ENCODE data around the gene MICOS13.

Gene MICOS13

GRCh38 chr19:5635427-5635826, 44.9 kb downstream of the MICOS13 start:
- H3K36me3 ChIP-seq (replicated peaks in 1 of 2; ENCODE audit: control insufficient read depth in 2 of 2, insufficient read depth in 2 of 2, low read length in 2 of 2) = peaks cover 6 to 86% of the 10 kb centered on the region in 2 donors
- no peak for DNase-seq (ENCODE audit: low spot score)
- H2BK120ac ChIP-seq (ENCODE audit: low read depth, low read length) = no peak overlapping the region

GRCh38 chr19:5632657-5633056, 47.7 kb downstream of the MICOS13 start:
- Histone ChIP-seq H3K9me3 (replicated peaks in 1 of 2; ENCODE audit: control insufficient read depth in 2 of 2, insufficient read depth in 1 of 2, low read depth in 1 of 2, low read length in 2 of 2) (no peaks in the 10 kb centered on the region), H2AFZ (ENCODE audit: low read length) (no peak overlapping the region), H2BK12ac (ENCODE audit: low read length) (no peak overlapping the region), H2BK15ac (ENCODE audit: low read length) (no peak overlapping the region), H4K91ac (ENCODE audit: low read depth, low read length, poor library complexity) (peak overlapping the region; percentile 57), H3K79me1 (ENCODE audit: low read depth, low read length) (peaks cover 8% of the 10 kb centered on the region), H3K4ac (ENCODE audit: low read length) (no peak overlapping the region), H2BK120ac (ENCODE audit: low read depth, low read length) (no peak overlapping the region), H4K8ac (ENCODE audit: low read depth, low read length) (no peak overlapping the region), H3K27me3 (ENCODE audit: control insufficient read depth in 3 of 3, insufficient read depth in 3 of 3, low read depth in 1 of 3, low read length in 3 of 3) (no peaks in the 10 kb centered on the region), H2AK5ac (ENCODE audit: low read depth, low read length) (no peak overlapping the region), H3K23ac (ENCODE audit: low read depth, low read length, poor library complexity) (no peak overlapping the region), H2BK5ac (ENCODE audit: low read length) (no peak overlapping the region), H3K36me3 (replicated peaks in 1 of 2; ENCODE audit: control insufficient read depth in 2 of 2, insufficient read depth in 2 of 2, low read length in 2 of 2) (peaks cover 15 to 90% of the 10 kb centered on the region in 2 donors), H3K9ac (ENCODE audit: low read depth, low read length, poor library complexity) (no peak overlapping the region), H3K18ac (ENCODE audit: low read length) (no peak overlapping the region), H3K14ac (ENCODE audit: low read length) (no peak overlapping the region), H3K27ac (replicated peaks; ENCODE audit: low read length) (no peak overlapping the region), H3K4me1 (ENCODE audit: control insufficient read depth in 2 of 2, insufficient read depth in 1 of 2, low read depth in 1 of 2, low read length in 2 of 2) (peaks cover 0 to 1% of the 10 kb centered on the region in 2 donors), H3K4me2 (ENCODE audit: insufficient read depth, low read length, poor library complexity, severe bottlenecking) (no peak overlapping the region), H3K4me3 (ENCODE audit: low read length in 2 of 2) (no peak overlapping the region)
- DNase-seq (ENCODE audit: low spot score) = no peak
- WGBS, 2 donors (ENCODE audit: extremely low coverage in 2 of 2, insufficient read length in 2 of 2, insufficient replicate concordance in 1 of 2) = no CpG with 5 or more reads among the region's 5 CpGs

More at GRCh38 chr19:5635427-5635826, 44.9 kb downstream of the MICOS13 start:
- Histone ChIP-seq H2BK15ac (ENCODE audit: low read length) (no peak overlapping the region), H2AK5ac (ENCODE audit: low read depth, low read length) (no peak overlapping the region), H2AFZ (ENCODE audit: low read length) (no peak overlapping the region), H2BK5ac (ENCODE audit: low read length) (no peak overlapping the region), H3K23ac (ENCODE audit: low read depth, low read length, poor library complexity) (no peak overlapping the region), H3K9ac (ENCODE audit: low read depth, low read length, poor library complexity) (no peak overlapping the region), H3K27ac (replicated peaks; ENCODE audit: low read length) (no peak overlapping the region), H3K9me3 (replicated peaks in 1 of 2; ENCODE audit: control insufficient read depth in 2 of 2, insufficient read depth in 1 of 2, low read depth in 1 of 2, low read length in 2 of 2) (no peaks in the 10 kb centered on the region), H3K4me1 (ENCODE audit: control insufficient read depth in 2 of 2, insufficient read depth in 1 of 2, low read depth in 1 of 2, low read length in 2 of 2) (peaks cover 0 to 1% of the 10 kb centered on the region in 2 donors), H3K18ac (ENCODE audit: low read length) (no peak overlapping the region), H3K4me2 (ENCODE audit: insufficient read depth, low read length, poor library complexity, severe bottlenecking) (no peak overlapping the region), H2BK12ac (ENCODE audit: low read length) (no peak overlapping the region), H4K91ac (ENCODE audit: low read depth, low read length, poor library complexity) (no peak overlapping the region), H4K8ac (ENCODE audit: low read depth, low read length) (no peak overlapping the region), H3K79me1 (ENCODE audit: low read depth, low read length) (peaks cover 8% of the 10 kb centered on the region), H3K27me3 (ENCODE audit: control insufficient read depth in 3 of 3, insufficient read depth in 3 of 3, low read depth in 1 of 3, low read length in 3 of 3) (no peaks in the 10 kb centered on the region), H3K4ac (ENCODE audit: low read length) (no peak overlapping the region), H3K4me3 (ENCODE audit: low read length in 2 of 2) (no peak overlapping the region), H3K14ac (ENCODE audit: low read length) (no peak overlapping the region)
- no CpG with 5 or more reads among the region's 6 CpGs for WGBS, 2 donors (ENCODE audit: extremely low coverage in 2 of 2, insufficient read length in 2 of 2, insufficient replicate concordance in 1 of 2)

DNA sequence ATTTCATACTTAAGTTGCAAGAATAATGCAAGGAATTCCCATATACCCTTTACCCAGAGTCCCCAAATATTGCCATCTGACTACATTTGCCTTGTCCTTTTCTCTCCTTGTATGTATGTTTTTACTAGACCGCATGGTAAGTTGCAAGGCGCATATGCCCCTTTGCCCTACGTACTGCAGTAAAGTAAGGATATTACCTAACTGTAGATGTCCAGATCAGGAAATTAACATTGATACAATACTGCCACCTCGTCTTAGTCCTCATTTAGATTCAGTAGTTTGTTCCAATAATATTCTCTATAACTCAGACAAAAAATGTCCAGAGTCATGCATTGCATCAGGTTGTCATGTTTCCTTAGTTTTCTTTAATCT, 48.1 kb downstream of the MICOS13 start:
- Histone ChIP-seq H3K36me3 (replicated peaks in 1 of 2; ENCODE audit: control insufficient read depth in 2 of 2, insufficient read depth in 2 of 2, low read length in 2 of 2) (peaks cover 19 to 90% of the 10 kb centered on the region in 2 donors), H3K23ac (ENCODE audit: low read depth, low read length, poor library complexity) (no peak overlapping the region), H3K4ac (ENCODE audit: low read length) (no peak overlapping the region), H3K9me3 (replicated peaks in 1 of 2; ENCODE audit: control insufficient read depth in 2 of 2, insufficient read depth in 1 of 2, low read depth in 1 of 2, low read length in 2 of 2) (no peaks in the 10 kb centered on the region), H2AK5ac (ENCODE audit: low read depth, low read length) (no peak overlapping the region), H2BK12ac (ENCODE audit: low read length) (no peak overlapping the region), H3K14ac (ENCODE audit: low read length) (no peak overlapping the region), H4K8ac (ENCODE audit: low read depth, low read length) (no peak overlapping the region), H2BK15ac (ENCODE audit: low read length) (no peak overlapping the region), H3K27me3 (ENCODE audit: control insufficient read depth in 3 of 3, insufficient read depth in 3 of 3, low read depth in 1 of 3, low read length in 3 of 3) (no peaks in the 10 kb centered on the region), H2BK120ac (ENCODE audit: low read depth, low read length) (no peak overlapping the region), H3K27ac (replicated peaks; ENCODE audit: low read length) (no peak overlapping the region), H2BK5ac (ENCODE audit: low read length) (no peak overlapping the region), H3K79me1 (ENCODE audit: low read depth, low read length) (peaks cover 6% of the 10 kb centered on the region), H3K4me2 (ENCODE audit: insufficient read depth, low read length, poor library complexity, severe bottlenecking) (no peak overlapping the region), H3K18ac (ENCODE audit: low read length) (no peak overlapping the region), H2AFZ (ENCODE audit: low read length) (no peak overlapping the region), H3K9ac (ENCODE audit: low read depth, low read length, poor library complexity) (no peak overlapping the region), H3K4me1 (ENCODE audit: control insufficient read depth in 2 of 2, insufficient read depth in 1 of 2, low read depth in 1 of 2, low read length in 2 of 2) (peaks cover 0 to 1% of the 10 kb centered on the region in 2 donors), H3K4me3 (ENCODE audit: low read length in 2 of 2) (no peak overlapping the region), H4K91ac (ENCODE audit: low read depth, low read length, poor library complexity) (no peak overlapping the region)
- no CpG with 5 or more reads among the region's 4 CpGs for WGBS, 2 donors (ENCODE audit: extremely low coverage in 2 of 2, insufficient read length in 2 of 2, insufficient replicate concordance in 1 of 2)
- DNase-seq (ENCODE audit: low spot score) = no peak

GRCh38 chr19:5631567-5632240, 48.6 kb downstream of the MICOS13 start:
- peaks cover 0 to 1% of the 10 kb centered on the region in 2 donors for H3K4me1 ChIP-seq (ENCODE audit: control insufficient read depth in 2 of 2, insufficient read depth in 1 of 2, low read depth in 1 of 2, low read length in 2 of 2)
- H3K14ac ChIP-seq (ENCODE audit: low read length) = no peak overlapping the region
- H2AFZ ChIP-seq (ENCODE audit: low read length) = no peak overlapping the region
- H4K91ac ChIP-seq (ENCODE audit: low read depth, low read length, poor library complexity) = no peak overlapping the region
- no peak overlapping the region for H2BK12ac ChIP-seq (ENCODE audit: low read length)
- no peak overlapping the region for H2AK5ac ChIP-seq (ENCODE audit: low read depth, low read length)
- H3K23ac ChIP-seq (ENCODE audit: low read depth, low read length, poor library complexity) = no peak overlapping the region
- no peak for DNase-seq (ENCODE audit: low spot score)
- no peaks in the 10 kb centered on the region for H3K9me3 ChIP-seq (replicated peaks in 1 of 2; ENCODE audit: control insufficient read depth in 2 of 2, insufficient read depth in 1 of 2, low read depth in 1 of 2, low read length in 2 of 2)
- H3K4me3 ChIP-seq (ENCODE audit: low read length in 2 of 2) = no peak overlapping the region
- H3K36me3 ChIP-seq (replicated peaks in 1 of 2; ENCODE audit: control insufficient read depth in 2 of 2, insufficient read depth in 2 of 2, low read length in 2 of 2) = peaks cover 23 to 93% of the 10 kb centered on the region in 2 donors
- no peak overlapping the region for H4K8ac ChIP-seq (ENCODE audit: low read depth, low read length)
- no peak overlapping the region for H3K4me2 ChIP-seq (ENCODE audit: insufficient read depth, low read length, poor library complexity, severe bottlenecking)
- H3K27ac ChIP-seq (replicated peaks; ENCODE audit: low read length) = no peak overlapping the region
- H3K9ac ChIP-seq (ENCODE audit: low read depth, low read length, poor library complexity) = no peak overlapping the region
- H3K18ac ChIP-seq (ENCODE audit: low read length) = no peak overlapping the region
- H3K27me3 ChIP-seq (ENCODE audit: control insufficient read depth in 3 of 3, insufficient read depth in 3 of 3, low read depth in 1 of 3, low read length in 3 of 3) = no peaks in the 10 kb centered on the region
- no peak overlapping the region for H2BK15ac ChIP-seq (ENCODE audit: low read length)
- no peak overlapping the region for H2BK5ac ChIP-seq (ENCODE audit: low read length)
- no peak overlapping the region for H3K4ac ChIP-seq (ENCODE audit: low read length)
- H2BK120ac ChIP-seq (ENCODE audit: low read depth, low read length) = no peak overlapping the region
- no CpG with 5 or more reads among the region's 9 CpGs for WGBS, 2 donors (ENCODE audit: extremely low coverage in 2 of 2, insufficient read length in 2 of 2, insufficient replicate concordance in 1 of 2)
- H3K79me1 ChIP-seq (ENCODE audit: low read depth, low read length) = peaks cover 6% of the 10 kb centered on the region

Measured in neuronal stem cell (in vitro differentiated cells).